OCI-LY3 (cell line): ENCODE measurements around the gene CCDC102B.

Experiments
- EZH2phosphoT487 ChIP-seq: fragments of 200-600 bp; shearing (Covaris generic); IDR thresholded peaks from 2 replicates; pipeline ENCODE4 v1.6.1; 2018; ENCODE audit warnings: antibody characterized with exemption, mixed run types, low read depth
- TF ChIP-seq, protein P1 (sequence below): fragments of 200-600, 300-600 bp; sonication (generic); IDR thresholded peaks from 2 replicates; pipeline ENCODE4 v1.5.1; 2014; ENCODE audit warnings: antibody characterized with exemption, low read length, low read depth

DNA sequence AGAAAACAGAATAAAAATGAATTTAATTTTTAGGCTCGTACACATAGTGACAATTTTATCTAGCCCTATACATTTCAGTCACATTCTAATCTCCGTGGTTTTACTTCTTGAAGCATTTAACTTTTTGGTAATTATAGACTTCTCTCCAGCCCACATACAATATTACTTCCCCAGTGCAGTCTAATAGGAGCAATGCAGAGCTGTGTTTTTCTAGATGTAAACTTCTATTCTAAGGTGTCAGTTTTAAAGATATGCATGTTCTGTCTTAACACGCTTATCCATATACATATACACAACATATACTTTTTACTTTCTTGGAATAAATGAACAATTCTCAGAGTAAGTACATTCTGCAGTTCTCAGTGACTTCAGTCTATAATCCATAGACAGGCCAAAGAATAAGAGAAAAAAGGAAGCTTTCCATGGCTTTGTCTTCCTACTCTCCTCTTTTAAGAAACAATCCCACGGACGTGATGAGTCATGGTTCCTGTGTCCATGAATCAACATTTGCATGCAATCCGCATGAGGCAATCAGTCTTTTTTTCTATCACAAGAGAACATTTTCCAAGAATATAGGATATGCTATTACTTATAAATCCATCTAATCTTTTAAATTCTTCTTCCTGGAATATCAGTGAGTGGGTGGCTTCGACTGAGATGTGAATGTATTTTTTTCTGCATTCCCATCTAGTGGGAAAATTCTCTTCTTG is 42.8 kb downstream of the CCDC102B start:
- TF ChIP-seq, protein P1, sequence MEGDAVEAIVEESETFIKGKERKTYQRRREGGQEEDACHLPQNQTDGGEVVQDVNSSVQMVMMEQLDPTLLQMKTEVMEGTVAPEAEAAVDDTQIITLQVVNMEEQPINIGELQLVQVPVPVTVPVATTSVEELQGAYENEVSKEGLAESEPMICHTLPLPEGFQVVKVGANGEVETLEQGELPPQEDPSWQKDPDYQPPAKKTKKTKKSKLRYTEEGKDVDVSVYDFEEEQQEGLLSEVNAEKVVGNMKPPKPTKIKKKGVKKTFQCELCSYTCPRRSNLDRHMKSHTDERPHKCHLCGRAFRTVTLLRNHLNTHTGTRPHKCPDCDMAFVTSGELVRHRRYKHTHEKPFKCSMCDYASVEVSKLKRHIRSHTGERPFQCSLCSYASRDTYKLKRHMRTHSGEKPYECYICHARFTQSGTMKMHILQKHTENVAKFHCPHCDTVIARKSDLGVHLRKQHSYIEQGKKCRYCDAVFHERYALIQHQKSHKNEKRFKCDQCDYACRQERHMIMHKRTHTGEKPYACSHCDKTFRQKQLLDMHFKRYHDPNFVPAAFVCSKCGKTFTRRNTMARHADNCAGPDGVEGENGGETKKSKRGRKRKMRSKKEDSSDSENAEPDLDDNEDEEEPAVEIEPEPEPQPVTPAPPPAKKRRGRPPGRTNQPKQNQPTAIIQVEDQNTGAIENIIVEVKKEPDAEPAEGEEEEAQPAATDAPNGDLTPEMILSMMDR = no peak
- TF ChIP-seq EZH2phosphoT487 = no peak
